Activated naive CD4-positive, alpha-beta T cell (primary cell): ENCODE results near the gene ANKRD11.
A peak's percentile ranks its signal among the peaks of the same experiment; 100 is the strongest.
"Not testable (repeated sequence)": the region's sequence is repeated elsewhere in the genome, so short reads cannot be mapped to it uniquely, and the experiment has no call there.

Source experiments
- DNase-seq, 4 experiments: peaks; one replicate each; lab custom pipeline; 2025; lab: John Stamatoyannopoulos, UW

The ANKRD11 gene

GRCh38 chr16:89264800-89265550 is 225.4 kb downstream of the ANKRD11 start:
- DNase-seq, result no peak

GRCh38 chr16:89261691-89262563 is 228.4 kb downstream of the ANKRD11 start:
- DNase-seq, result no peak

GRCh38 chr16:89259901-89260300 is 230.5 kb downstream of the ANKRD11 start:
- DNase-seq, result not testable (repeated sequence)

- DNase-seq, result no peak
Observed at GRCh38 chr16:89257757-89258465, 232.4 kb downstream of the ANKRD11 start.

GRCh38 chr16:89257281-89257731 is 233.1 kb downstream of the ANKRD11 start:
- no peak for DNase-seq

- peak; percentile 40 to 62 (median 53) for DNase-seq
Observed at GRCh38 chr16:89256651-89257254, 233.6 kb downstream of the ANKRD11 start.

- DNase-seq, result no peak
Observed at GRCh38 chr16:89253548-89254287, 236.6 kb downstream of the ANKRD11 start.

GRCh38 chr16:89248196-89248982 is 242.0 kb downstream of the ANKRD11 start:
- DNase-seq, result no peak

- DNase-seq, result not testable (repeated sequence)
Observed at GRCh38 chr16:89247734-89248075, 242.7 kb downstream of the ANKRD11 start.

GRCh38 chr16:89246903-89247733 is 243.2 kb downstream of the ANKRD11 start:
- DNase-seq, result peak; percentile 98 to 99 (median 98)

GRCh38 chr16:89246383-89246902 is 243.9 kb downstream of the ANKRD11 start:
- DNase-seq, result no peak

- no peak for DNase-seq
Observed at GRCh38 chr16:89244754-89245153, 245.6 kb downstream of the ANKRD11 start.

- DNase-seq, result not testable (repeated sequence)
Observed at GRCh38 chr16:89244264-89244663, 246.1 kb downstream of the ANKRD11 start.

- no peak for DNase-seq
Observed at GRCh38 chr16:89243664-89244063, 246.7 kb downstream of the ANKRD11 start.

GRCh38 chr16:89242795-89243200 is 247.6 kb downstream of the ANKRD11 start:
- no peak for DNase-seq

GRCh38 chr16:89241187-89242007 is 249.0 kb downstream of the ANKRD11 start:
- peak; percentile 46 to 71 (median 67) for DNase-seq

GRCh38 chr16:89237733-89238132 is 252.6 kb downstream of the ANKRD11 start:
- DNase-seq, result no peak
